NCI-H1092 treated with DMSO at 0.1 percent for 48 hours (cell line): ENCODE results near the gene THEM4.
"Not testable (repeated sequence)": the region's sequence is repeated elsewhere in the genome, so short reads cannot be mapped to it uniquely, and the experiment has no call there.

Experiments
- DNase-seq: peaks from one replicate; lab custom pipeline; 2025; lab: John Stamatoyannopoulos, UW

THEM4 gene

GRCh38 chr1:151858886-151859665 lies 50.2 kb downstream of the THEM4 start:
- no peak for DNase-seq

GRCh38 chr1:151858030-151858746 lies 51.1 kb downstream of the THEM4 start:
- DNase-seq, result no peak

GRCh38 chr1:151855933-151856332 lies 53.4 kb downstream of the THEM4 start:
- no peak for DNase-seq

GRCh38 chr1:151855516-151855915 lies 53.8 kb downstream of the THEM4 start:
- not testable (repeated sequence) for DNase-seq

- no peak for DNase-seq
Measured at GRCh38 chr1:151854658-151855057, 54.7 kb downstream of the THEM4 start.

- DNase-seq, result no peak
Measured at GRCh38 chr1:151853411-151853943, 55.8 kb downstream of the THEM4 start, which contains the start of gene THEM5. Gene THEM5, minus strand, starts transcription at chr1:151853712. Its CDS starts 147 bp downstream, at chr1:151853565.

- DNase-seq, result no peak
Measured at GRCh38 chr1:151852733-151853132, 56.6 kb downstream of the THEM4 start.

- no peak for DNase-seq
Measured at GRCh38 chr1:151851886-151852285, 57.4 kb downstream of the THEM4 start.

GRCh38 chr1:151849871-151850270 lies 59.4 kb downstream of the THEM4 start:
- no peak for DNase-seq

GRCh38 chr1:151849126-151849525 lies 60.2 kb downstream of the THEM4 start:
- no peak for DNase-seq

GRCh38 chr1:151847867-151848596 lies 61.3 kb downstream of the THEM4 start:
- DNase-seq, result no peak

GRCh38 chr1:151846686-151847237 lies 62.5 kb downstream of the THEM4 start:
- no peak for DNase-seq

- no peak for DNase-seq
Measured at GRCh38 chr1:151846062-151846568, 63.2 kb downstream of the THEM4 start.

GRCh38 chr1:151843398-151843797 lies 65.9 kb downstream of the THEM4 start:
- no peak for DNase-seq

GRCh38 chr1:151841141-151841540 lies 68.2 kb downstream of the THEM4 start:
- DNase-seq, result no peak

GRCh38 chr1:151840421-151840820 lies 68.9 kb downstream of the THEM4 start:
- no peak for DNase-seq

- DNase-seq, result peak; percentile 89
Measured at GRCh38 chr1:151839457-151840403, 69.6 kb downstream of the THEM4 start, which contains the start of gene C2CD4D. Gene C2CD4D, minus strand, starts transcription at chr1:151839820. Its CDS starts 831 bp downstream, at chr1:151838989.

GRCh38 chr1:151839082-151839412 lies 70.3 kb downstream of the THEM4 start:
- DNase-seq, result no peak

GRCh38 chr1:151838222-151839081 lies 70.9 kb downstream of the THEM4 start:
- DNase-seq, result no peak

GRCh38 chr1:151837884-151838221 lies 71.5 kb downstream of the THEM4 start:
- DNase-seq, result no peak
